ENCODE results near the gene PLS3. TPM values are rescaled to one million over a fixed set of nuclear protein-coding genes. Genes with fewer than 3 reads are reported as not detected.

The PLS3 gene
- total and polyA plus RNA-seq, 4 donors = 63.1 to 221 (median 116) TPM

- Histone ChIP-seq H3K36me3 (ENCODE audit: control insufficient read depth in 4 of 4, insufficient read depth in 4 of 4, low read length in 4 of 4) (no peaks in the 10 kb centered on the region), H3K4me3 (no peak overlapping the region), H3K27me3 (ENCODE audit: control insufficient read depth in 3 of 3, insufficient read depth in 3 of 3, low read length in 2 of 3) (peaks cover 0 to 37% (median 23%) of the 10 kb centered on the region in 3 donors), H3K9me3 (ENCODE audit: control insufficient read depth in 4 of 4, insufficient read depth in 3 of 4, low read length in 3 of 4) (no peaks in the 10 kb centered on the region), H3K4me1 (ENCODE audit: control insufficient read depth in 5 of 5, insufficient read depth in 5 of 5, low read length in 5 of 5) (no peaks in the 10 kb centered on the region), H3K27ac (ENCODE audit: low read depth in 1 of 2, low read length in 1 of 2) (no peak overlapping the region), H3K9ac (ENCODE audit: insufficient read depth in 1 of 2, low read length in 2 of 2) (no peak overlapping the region)
- ATAC-seq (ENCODE audit: insufficient read depth, low FRiP score) (no peak), DNase-seq (no peak)
- no peak for TF ChIP-seq CTCF (IDR thresholded peaks at IDR 0.05; ENCODE audit: control extremely low read depth, extremely low read depth)
Measured at GRCh38 chrX:115522952-115523351, 38.0 kb upstream of the PLS3 start.

- H3K27me3 ChIP-seq (ENCODE audit: control insufficient read depth in 3 of 3, insufficient read depth in 3 of 3, low read length in 2 of 3) = peaks cover 0 to 50% (median 25%) of the 10 kb centered on the region in 3 donors
- ATAC-seq (ENCODE audit: insufficient read depth, low FRiP score) = no peak
- H3K27ac ChIP-seq (ENCODE audit: low read depth in 1 of 2, low read length in 1 of 2) = no peak overlapping the region
- TF ChIP-seq CTCF (IDR thresholded peaks at IDR 0.05; ENCODE audit: control extremely low read depth, extremely low read depth) = no peak
- H3K36me3 ChIP-seq (ENCODE audit: control insufficient read depth in 4 of 4, insufficient read depth in 4 of 4, low read length in 4 of 4) = no peaks in the 10 kb centered on the region
- no peak overlapping the region for H3K4me3 ChIP-seq
- no peaks in the 10 kb centered on the region for H3K9me3 ChIP-seq (ENCODE audit: control insufficient read depth in 4 of 4, insufficient read depth in 3 of 4, low read length in 3 of 4)
- H3K4me1 ChIP-seq (ENCODE audit: control insufficient read depth in 5 of 5, insufficient read depth in 5 of 5, low read length in 5 of 5) = no peaks in the 10 kb centered on the region
- DNase-seq = peak in 1 of 3 donors; percentile 44
- WGBS, 2 donors = 67 to 88% methylated on average over 7 of the region's 7 CpGs
- H3K9ac ChIP-seq (ENCODE audit: insufficient read depth in 1 of 2, low read length in 2 of 2) = no peak overlapping the region
Measured at GRCh38 chrX:115525486-115525885, 35.5 kb upstream of the PLS3 start.

GRCh38 chrX:115531818-115532403 lies 29.1 kb upstream of the PLS3 start:
- Histone ChIP-seq H3K4me1 (ENCODE audit: control insufficient read depth in 5 of 5, insufficient read depth in 5 of 5, low read length in 5 of 5) (no peaks in the 10 kb centered on the region), H3K4me3 (no peak overlapping the region), H3K27me3 (ENCODE audit: control insufficient read depth in 3 of 3, insufficient read depth in 3 of 3, low read length in 2 of 3) (peaks cover 0 to 48% (median 17%) of the 10 kb centered on the region in 3 donors), H3K27ac (ENCODE audit: low read depth in 1 of 2, low read length in 1 of 2) (peak overlapping the region in 1 of 2 donors; percentile 56), H3K9me3 (ENCODE audit: control insufficient read depth in 4 of 4, insufficient read depth in 3 of 4, low read length in 3 of 4) (no peaks in the 10 kb centered on the region), H3K36me3 (ENCODE audit: control insufficient read depth in 4 of 4, insufficient read depth in 4 of 4, low read length in 4 of 4) (no peaks in the 10 kb centered on the region), H3K9ac (ENCODE audit: insufficient read depth in 1 of 2, low read length in 2 of 2) (no peak overlapping the region)
- no peak for TF ChIP-seq CTCF (IDR thresholded peaks at IDR 0.05; ENCODE audit: control extremely low read depth, extremely low read depth)
- peak in 1 of 3 donors; percentile 17 for DNase-seq
- peak; percentile 47 for ATAC-seq (ENCODE audit: insufficient read depth, low FRiP score)
- WGBS, 2 donors = 59 to 85% methylated on average over 4 of the region's 4 CpGs

- WGBS, 2 donors = 39 to 76% methylated on average over 1 of the region's 1 CpG
- H3K9ac ChIP-seq (ENCODE audit: insufficient read depth in 1 of 2, low read length in 2 of 2) = no peak overlapping the region
- no peaks in the 10 kb centered on the region for H3K4me1 ChIP-seq (ENCODE audit: control insufficient read depth in 5 of 5, insufficient read depth in 5 of 5, low read length in 5 of 5)
- no peak for TF ChIP-seq CTCF (IDR thresholded peaks at IDR 0.05; ENCODE audit: control extremely low read depth, extremely low read depth)
- H3K4me3 ChIP-seq = no peak overlapping the region
- H3K9me3 ChIP-seq (ENCODE audit: control insufficient read depth in 4 of 4, insufficient read depth in 3 of 4, low read length in 3 of 4) = no peaks in the 10 kb centered on the region
- no peaks in the 10 kb centered on the region for H3K36me3 ChIP-seq (ENCODE audit: control insufficient read depth in 4 of 4, insufficient read depth in 4 of 4, low read length in 4 of 4)
- peak overlapping the region in 1 of 2 donors; percentile 79 for H3K27ac ChIP-seq (ENCODE audit: low read depth in 1 of 2, low read length in 1 of 2)
- ATAC-seq (ENCODE audit: insufficient read depth, low FRiP score) = no peak
- peaks cover 0 to 40% (median 12%) of the 10 kb centered on the region in 3 donors for H3K27me3 ChIP-seq (ENCODE audit: control insufficient read depth in 3 of 3, insufficient read depth in 3 of 3, low read length in 2 of 3)
- DNase-seq = peak in 2 of 3 donors; percentile 65 to 83
Measured at GRCh38 chrX:115533485-115533884, 27.5 kb upstream of the PLS3 start.
